Measurements from ENCODE around the gene GFAP.

The GFAP gene

DNA sequence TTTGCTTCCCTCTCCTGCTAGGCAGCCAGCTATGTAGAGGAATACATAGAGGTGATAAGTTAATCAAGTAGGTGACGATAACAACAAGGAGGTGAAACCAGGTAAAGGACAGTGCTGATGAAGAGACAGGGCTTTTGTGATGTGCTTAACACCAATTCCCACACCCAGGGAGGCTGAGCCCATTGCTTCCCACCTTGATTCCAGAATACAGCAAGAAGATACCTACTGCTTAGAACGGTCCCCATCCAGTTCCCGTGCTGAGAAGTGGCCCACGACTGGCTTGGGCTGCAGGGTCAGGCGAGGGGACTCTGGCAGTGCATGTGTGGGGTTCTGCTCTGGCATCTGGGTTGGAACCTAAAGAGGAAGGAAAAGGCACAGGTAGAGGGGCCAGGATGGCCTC lies 16.1 kb upstream of the GFAP start:
- FAIRE-seq = no peak

DNA sequence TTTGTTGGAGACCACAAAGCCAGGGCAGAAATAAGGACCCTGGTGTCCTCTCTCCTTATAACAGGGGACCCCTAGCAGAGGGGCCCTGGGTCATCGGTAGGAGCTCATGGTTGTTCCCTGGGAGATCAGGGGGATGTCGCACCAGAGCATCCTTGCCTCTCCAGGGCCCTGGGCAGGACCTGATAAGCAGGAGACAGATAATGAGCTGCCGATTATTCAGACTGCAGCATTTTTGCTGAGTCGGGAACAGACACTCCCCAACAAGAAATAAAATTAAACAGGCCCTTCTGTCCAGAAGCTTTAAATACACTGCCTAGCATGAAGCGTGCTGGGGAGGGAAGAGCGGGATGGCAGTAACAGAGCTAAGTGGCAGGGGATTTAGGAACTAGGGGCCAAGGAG lies 15.4 kb upstream of the GFAP start:
- FAIRE-seq = no peak

DNA sequence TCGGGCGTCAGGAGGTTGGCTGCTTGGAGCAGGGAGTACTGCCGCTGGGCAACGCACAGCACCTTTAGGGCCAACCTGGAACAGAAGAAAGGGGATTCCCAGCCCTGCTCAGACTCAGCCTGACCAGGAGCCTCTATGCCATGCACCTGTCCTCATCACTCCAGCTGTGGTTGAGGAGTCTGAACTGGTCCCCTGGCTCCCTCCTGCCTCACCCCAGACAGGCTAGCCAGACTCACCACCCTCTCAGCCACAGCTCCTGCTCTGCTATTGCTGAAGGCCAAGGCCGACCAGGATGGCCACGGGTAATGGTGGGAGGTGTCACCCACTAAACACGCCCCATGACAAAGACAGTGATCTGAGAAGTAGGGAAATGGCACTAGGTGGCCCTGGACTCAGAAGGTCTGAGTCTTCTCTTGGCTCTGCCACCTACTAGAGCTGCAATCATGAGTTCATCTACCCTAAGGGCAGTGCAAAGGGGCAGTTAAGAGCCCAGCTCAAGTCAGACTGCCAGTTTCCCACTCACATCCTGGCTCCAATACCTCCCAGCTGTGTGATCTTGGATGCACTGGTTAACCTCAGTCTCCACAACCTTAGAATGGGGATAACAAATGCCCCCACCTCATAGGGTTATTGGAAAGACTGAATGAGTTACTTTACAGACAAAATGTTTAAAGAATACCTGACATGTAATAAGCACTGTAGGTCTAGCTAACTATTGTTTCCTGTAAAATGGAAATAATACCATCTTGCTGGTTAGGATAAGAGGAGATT lies 13.8 kb upstream of the GFAP start:
- no peak for FAIRE-seq

DNA sequence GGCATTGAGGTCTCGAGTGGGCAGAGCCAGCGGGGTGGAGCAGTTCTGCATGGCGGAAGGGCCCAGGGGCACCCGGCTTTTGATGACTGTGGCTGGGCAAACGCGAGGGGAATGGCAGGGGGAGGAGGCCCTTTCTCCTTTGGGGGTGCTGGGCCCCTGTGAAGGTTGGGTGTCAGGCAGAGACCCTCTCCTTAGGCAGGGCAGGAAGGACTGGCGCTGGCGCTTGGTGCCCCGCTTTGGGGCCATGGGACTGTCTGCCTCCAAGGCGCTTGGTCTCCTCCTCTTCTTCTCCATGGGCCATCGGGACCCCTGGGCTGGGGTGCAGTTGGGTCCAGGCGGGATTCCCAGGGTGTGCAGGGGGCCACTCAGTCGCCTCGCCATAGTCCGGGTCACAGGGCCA lies 12.8 kb upstream of the GFAP start:
- FAIRE-seq = no peak

DNA sequence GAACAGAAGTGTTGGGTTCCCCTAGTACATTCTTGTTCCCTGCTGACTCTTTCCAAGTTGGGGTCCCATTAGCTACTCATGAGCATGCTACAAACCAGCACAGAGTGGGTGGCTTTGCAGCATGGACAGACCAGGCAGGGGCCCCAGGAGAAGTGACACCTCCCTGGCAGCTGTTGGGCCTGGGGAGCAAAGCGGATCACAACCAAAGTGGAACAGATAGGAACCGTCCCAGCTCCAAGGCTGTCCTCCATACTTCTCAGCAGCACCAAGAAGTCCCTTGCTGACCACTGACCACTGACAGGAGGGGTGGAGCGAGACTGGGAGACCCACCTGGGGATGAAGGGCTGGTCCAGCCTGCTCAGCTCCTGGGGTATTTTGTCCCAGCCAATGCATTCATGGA lies 12.4 kb upstream of the GFAP start:
- FAIRE-seq = no peak

DNA sequence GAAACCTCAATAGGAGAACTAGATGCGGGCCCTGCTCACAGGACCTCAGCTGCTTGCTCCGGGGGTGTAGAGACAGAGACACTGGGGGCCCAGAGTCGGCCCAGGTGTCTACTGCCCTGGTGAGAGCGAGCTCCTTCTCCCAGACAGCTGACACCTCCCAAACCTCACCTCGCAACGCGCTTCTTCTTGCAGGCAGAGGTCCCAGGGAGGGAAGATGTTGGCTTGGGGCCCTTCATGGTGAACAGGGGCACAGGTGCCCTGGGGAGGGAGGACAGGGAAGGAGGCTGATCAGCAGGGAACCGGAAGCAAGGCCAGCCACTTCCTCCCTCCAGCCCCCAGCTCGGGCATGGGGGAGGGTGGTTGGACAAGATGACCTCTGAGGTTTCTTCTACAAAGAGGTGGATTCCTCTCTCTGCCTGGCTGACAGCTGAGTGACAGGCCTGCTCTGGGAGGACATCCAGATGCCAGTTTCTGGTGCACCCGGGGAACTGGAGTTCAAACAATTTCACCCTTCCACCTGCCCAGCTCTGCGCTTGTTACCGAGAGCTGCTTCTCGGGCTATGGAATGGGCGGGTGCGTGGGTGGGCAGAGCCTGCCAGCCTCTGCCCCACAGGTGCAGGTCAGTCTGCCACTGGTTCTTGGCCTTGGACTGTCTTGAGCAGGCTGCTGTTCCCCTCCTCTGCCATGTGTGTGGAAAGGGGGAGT lies 11.7 kb upstream of the GFAP start:
- FAIRE-seq = no peak

DNA sequence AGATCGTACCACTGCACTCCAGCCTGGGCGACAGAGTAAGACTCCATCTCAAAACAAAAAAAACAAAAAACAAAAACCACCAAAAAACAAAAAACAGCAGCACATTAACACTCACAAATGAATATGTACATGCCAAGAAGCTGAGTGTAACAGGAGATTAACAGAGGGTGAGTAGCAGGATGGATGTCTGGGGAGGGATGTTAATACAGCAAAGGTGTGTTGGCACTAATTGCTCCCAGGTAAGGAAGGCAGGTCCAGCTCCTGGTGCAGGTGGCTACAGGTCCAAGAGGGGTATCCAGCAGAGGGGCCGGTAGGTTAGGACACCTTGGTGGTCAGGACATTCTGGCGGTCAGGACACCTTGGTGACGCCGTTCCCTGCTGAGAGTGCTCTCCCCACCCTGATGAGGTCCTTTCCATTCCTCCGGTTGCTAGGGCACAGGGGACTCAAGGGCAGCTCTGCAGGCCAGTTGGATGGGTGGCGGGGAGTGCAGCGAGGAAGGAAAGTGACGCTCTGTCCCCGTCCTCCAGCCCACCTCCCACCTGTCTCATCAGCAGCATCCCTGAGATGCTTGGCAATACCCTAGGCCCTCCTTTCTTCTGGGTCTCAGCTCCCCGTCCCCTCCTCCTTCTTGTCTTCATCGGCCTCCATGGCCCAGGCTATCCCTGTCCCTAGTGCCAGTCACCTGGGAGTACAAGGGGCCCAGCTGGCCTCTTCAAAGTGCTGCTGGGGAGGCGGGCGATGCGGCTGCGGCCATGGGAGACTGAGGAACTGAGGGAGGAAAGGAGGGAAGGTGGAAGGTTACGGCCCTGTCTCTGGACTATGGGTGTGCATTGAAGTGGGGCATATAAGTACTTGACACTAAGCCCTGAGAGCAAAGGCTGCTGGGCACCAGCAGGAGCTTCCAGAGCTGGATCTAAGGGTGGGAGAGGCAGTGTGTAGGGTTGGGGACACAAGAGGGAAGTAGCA lies 10.7 kb upstream of the GFAP start:
- FAIRE-seq = no peak

DNA sequence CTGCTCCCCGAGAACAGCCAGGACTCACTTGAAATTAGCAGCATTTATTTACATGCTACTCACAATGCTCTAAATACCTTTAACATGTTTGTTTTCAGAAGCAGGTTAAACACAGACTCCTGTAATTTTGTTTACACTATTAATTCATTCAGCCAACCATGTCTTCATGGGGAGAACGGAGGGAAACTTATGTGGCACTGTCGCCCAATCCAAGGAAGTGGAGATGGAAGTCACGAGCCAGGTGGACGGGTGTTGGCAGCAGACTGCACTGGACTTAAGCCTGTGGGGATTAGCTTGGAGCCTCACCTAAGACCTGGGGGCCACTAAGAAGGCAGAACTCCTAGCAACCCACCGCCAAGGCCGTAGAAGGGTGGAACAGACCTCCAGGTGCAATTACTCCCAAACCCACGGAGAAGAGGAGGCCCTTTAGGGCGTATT lies 8.8 kb upstream of the GFAP start:
- FAIRE-seq = peak; percentile 47

DNA sequence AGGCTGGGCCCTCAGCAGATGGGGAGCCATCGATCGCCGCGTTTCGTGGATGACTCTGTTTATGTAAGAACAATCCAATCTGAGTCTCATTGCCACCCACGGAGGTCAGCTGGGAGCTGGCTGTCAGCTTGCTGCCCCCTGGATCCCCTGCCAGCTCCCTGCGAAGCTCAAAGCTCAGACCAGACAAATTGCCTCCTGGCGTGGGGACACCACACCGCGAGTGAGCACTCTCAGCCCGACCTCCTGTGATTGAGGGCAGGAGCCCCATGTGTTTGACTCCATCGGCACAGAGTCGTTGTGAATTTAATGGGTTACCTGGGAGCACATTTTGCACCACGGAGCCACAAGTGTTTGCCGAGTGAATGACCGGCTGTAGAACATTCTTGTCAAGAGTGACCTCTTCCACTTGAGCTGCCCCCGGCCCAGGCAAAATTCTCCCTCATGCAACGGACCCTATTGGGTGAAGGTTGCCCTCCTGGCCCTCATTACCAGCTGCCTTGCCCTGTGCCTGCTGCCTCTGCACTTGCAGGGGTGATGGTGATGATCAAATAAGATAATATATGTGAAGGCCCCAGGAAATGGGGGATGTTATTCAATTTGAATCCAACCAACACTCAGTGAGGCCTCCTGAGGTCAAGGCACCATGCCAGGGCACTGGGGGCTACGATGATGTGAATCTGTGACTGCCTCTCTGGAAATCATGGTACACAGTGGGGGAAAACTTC lies 7.6 kb upstream of the GFAP start:
- FAIRE-seq = no peak

DNA sequence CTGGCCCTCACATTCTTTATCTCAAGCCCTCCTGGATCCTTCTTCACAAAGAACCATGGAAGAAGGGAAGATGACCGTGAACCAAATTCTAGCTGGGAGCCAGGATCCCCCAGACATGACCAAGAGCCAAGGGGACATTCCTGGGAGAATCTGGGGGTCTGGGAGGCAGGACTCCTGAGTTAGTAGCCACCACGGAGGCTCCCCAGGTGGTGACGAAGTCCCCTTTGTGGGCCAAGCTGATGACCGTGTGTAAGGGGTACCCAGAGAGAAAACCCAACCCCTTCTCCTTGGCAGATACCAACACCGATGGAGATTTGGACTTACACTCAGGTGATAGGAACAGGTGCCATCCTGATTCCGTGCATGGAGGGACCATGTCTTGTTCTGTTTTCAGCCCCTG lies 6.8 kb upstream of the GFAP start:
- FAIRE-seq = no peak

DNA sequence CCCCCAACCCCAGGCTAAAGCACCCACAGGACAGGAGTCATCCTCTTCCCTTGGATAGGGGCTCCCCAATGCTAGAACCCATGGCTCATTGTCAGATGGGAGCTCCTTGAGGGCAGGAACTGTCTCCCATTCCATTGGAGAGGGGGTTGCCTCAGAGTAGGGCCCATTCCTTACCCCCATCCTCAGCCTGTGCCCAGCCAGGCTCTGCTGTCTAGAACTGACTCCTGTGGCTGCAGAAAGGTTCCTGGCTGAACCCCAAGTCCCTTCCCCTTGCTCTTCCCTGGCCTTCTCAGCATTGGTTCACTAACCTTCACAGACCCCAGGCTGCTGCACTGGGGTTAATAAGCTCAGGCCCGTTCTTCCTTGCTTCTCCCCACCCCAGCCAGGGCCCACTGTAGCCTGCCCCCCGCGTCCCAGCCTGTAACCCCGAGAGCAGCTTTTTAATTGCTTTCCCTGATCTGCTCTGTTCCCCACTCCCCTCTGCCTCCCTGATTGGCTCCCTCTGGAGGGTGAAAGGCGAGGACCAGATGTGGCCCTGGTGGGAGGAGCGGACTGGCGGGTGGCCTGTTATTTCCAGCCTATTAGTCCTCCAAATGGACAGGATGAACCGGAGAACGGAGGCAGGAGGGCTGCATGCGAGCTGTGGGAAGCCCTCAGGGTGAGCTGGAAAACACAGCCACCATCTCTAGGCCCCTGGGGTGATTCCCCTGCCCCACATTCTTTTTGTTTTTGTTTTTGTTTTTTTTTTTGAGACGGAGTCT lies 6.0 kb upstream of the GFAP start:
- no peak for FAIRE-seq

DNA sequence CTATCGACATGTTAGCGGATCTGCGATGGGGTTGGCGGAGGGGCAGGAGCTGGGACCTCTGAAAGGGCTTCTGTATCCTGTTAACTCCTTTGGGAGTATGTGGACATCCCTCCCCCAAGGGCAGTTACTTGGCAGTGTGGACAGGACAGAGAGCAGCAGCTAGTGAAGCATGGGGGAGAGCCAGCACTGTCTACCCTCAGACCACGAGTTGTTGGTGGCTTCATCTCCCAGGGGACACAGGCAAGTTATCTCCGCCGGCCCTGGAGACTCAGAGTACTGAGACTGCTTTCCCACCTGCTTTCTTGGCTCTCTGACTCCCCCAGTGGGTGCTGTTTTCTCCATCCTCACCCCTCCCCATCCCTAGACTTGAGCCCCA lies 5.3 kb upstream of the GFAP start:
- FAIRE-seq = no peak

DNA sequence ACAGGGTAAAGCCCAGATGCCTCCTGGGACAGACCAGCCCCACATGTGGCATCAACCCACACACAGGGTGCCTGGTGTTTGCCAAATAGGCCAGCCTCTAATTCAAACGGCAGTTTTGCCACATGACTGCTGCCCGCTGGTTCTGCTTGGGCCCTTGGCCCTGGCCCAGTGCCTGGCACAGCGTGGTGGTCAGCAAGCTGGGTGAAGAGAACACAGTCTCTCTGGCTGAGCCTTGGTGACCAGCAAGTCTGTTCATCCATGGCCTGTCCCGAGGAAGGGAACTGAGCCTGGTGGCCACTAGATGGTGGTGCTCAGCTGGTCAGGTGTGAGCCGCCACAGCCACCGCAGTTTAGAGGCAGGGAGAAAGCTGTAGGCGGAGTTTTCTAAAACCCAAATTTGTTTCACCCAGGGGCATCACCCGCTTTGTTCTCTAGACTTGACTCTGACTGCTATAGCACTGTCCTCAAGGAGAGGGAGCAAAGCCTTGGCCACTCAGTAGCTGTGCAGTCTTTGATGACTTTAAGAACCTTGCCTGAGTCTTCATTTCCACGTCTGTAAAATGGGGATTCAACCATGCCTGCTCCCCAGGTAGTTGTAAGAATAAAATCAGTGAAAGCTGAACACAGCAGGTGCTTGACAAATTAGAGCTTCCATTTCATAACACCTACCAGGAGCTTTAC lies 4.7 kb upstream of the GFAP start:
- FAIRE-seq = peak; percentile 89

DNA sequence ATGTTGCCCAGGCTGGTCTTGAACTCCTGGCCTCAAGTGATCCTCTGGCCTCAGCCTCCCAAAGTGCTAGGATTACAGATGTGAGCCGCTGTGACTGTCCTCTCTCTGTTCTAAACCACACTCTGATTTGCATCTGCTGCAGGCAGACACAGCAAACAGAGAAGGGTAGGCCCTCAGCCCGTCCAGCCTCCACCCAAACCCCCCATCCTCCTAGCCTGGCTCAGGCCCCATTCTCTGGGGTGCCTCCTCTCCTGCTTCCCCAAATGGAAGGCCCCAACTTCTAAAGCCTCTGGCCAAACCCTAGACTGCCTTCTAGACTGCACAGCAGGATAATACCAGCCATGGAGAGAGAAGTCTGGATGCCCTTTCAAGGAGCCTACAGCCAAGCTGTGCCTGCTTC lies 4.1 kb upstream of the GFAP start:
- FAIRE-seq = no peak

DNA sequence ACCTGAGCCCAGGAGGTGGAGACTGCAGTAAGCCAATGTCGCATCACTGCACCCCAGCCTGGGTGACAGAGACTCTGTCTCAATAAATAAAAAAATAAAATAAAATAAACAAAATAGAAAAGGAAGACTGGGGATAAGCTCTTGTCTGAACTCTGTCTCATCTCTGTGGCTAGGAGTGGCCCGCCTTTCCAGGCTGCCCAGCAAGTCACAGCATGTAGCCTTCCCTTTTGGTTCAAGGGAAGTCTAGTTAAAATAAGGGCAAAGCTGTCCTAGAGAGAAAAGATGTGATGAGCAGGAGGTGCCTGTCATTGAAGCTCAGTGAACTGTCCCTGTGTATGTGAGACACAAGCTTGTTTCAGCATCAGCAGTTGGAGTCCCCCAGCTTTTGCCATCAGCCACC lies 2.7 kb upstream of the GFAP start:
- no peak for FAIRE-seq

DNA sequence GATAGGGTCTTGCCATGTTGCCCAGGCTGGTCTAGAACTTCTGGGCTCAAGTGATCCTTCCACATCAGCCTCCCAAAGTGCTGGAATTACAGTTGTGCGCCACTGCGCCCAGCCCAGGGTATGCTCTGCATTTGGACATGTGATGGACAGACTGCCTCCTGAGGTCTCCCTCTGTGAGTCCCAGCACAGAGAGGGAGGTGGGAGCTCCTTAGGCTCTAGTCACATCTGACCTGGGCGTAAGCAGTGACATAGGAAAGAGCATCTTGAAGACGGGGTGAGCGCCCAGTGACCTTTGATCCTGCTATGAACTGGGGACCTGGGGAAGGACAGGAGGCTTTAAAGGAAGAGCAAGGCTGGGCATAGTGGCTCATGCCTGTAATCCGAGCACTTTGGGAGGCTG lies 2.2 kb upstream of the GFAP start:
- no peak for FAIRE-seq

DNA sequence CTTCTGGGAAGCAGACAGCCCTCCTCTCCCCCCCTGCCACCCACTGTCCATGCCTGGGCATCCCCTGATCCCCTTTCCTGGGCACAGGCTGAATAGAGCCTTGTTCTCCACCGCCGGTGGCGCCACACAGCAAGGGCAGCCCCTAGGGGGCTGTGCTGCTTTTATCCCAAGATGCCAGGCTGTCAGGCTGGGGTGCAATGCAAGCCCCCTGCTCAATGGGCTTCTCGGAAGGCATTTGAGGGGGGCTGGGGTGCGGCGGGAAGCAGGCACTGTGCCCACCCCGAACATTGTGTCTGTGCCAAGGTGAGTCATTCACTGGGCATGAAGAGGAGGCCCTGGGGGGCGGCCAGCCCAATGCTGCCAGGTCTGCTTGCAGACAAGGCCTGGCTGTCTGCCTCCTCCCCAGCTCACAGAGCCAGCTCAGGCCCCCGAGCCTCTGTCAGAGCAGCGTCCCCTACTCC lies 1.5 kb upstream of the GFAP start:
- FAIRE-seq = no peak

DNA sequence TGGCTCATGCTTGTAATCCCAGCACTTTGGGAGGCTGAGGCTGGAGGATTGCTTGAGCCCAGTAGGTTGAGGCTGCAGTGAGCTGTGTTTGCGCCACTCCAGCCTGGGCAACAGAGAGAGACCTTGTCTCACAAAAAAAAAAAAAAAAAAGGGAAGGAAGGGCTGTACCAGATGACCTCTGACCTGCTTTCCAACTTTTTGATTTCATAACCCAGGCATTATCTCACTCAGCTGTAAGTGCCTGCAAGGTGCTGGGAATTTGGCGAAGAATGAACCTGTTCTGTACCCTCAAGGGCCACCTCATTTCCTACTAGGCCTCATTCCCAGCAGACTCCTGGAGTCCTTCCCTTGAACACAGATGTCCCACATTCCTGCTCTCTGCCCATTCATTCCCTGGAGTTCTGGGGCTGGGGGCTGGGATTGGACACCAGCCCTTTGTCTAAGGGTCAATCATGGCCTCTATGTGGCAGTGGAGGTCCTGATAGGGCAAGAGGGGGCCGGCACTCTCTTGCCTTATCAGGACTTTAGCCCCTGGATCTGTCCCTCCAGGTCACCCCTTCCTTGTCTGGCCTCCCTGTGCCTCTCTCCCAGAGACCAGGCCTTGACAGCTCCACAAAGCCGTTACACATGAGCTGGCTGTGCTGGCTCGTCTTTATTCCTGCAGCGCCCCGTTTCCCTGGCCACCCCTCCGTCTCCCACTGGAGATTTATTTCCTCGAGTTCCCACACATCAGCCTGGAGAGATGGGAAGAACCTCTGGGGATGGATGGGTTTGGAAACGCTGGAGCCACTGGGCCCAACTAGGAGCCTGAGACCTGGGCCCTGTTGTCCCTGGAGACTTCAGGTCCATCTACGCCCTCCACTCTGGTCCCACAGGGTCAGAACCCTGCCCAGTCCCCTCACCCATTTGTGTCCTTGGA lies 821 bp upstream of the GFAP start:
- no peak for FAIRE-seq

DNA sequence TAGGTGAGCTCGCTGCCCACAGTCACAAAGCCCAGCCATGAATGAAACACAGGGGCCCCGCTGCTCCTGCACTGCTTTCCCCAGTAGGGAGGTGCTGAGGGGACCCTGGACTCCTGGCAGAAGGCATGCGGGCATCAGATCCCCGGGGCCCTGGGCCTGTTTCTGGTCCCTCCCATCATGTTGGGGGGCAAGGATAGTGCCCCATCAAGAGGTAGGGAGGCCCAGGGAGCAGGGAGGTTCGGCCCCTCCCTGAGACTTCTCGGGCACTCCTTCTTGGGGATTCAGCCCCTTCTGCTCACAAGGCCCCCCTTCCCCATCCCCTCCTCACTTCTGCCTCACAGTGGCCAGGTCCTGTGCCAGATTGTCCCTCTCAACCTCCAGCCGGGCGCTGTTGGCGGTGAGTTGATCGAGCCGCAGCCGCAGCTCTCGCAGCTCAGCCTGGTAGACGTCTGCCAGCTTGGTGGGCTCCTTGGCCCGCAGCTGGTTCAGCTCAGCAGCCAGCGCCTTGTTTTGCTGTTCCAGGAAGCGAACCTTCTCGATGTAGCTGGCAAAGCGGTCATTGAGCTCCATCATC lies 515 bp downstream of the GFAP start:
- no peak for FAIRE-seq

DNA sequence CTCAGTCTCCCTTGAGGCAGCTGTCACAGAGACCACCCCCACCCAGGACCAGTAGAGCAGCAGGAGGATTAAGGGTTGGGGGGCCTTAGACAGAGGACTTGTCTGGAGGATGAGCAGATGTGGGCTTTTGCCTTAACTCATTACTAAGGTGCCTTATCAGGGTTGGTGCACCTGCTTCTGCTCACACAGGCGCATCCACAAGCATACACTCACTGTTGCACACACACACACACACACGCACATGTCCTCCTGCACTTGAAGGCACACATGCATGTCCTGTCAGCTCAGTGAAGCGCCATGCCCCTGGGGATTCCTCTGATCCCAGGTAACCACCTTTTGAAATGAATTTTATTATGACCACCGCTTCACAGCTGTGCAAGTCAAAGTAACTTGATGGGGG lies 1.2 kb downstream of the GFAP start:
- no peak for FAIRE-seq

All from G401.6 (cell line).